Lung (tissue), 12 donors: ENCODE data around the gene TRIM47. TPM values are rescaled to one million over a fixed set of nuclear protein-coding genes. Genes with fewer than 3 reads are reported as not detected.

Source experiments
- ATAC-seq: fragments of 200-7000 bp; cut with Tn5 transposase; one replicate; pipeline ENCODE4 v1.9.1; 2020; ENCODE audit warnings: moderate number of reproducible peaks; ENCODE audit not compliant: insufficient read depth, low FRiP score
- DNase-seq, 3 donors: peaks; one replicate each; pipeline ENCODE4 v3.0.0-alpha.2; 2013 to 2017
- H3K27ac ChIP-seq, 2 donors: one replicate each; pipeline ENCODE4 v1.5.1; 2013; ENCODE audit warnings: mild to moderate bottlenecking in 2 of 2, moderate library complexity in 2 of 2, control low read depth in 1 of 2, inconsistent platforms in 1 of 2, low read depth in 1 of 2, low read length in 1 of 2
- H3K27me3 ChIP-seq, 3 donors: one replicate each; pipeline ENCODE4 v1.5.1; 2013; ENCODE audit warnings: low read length in 2 of 3; ENCODE audit not compliant: control insufficient read depth in 3 of 3, insufficient read depth in 3 of 3
- H3K36me3 ChIP-seq, 4 donors: one replicate each; pipeline ENCODE4 v1.5.1; 2013; ENCODE audit warnings: low read length in 4 of 4, mild to moderate bottlenecking in 1 of 4, moderate library complexity in 1 of 4; ENCODE audit not compliant: control insufficient read depth in 4 of 4, insufficient read depth in 4 of 4
- H3K4me1 ChIP-seq, 5 donors: one replicate each; pipeline ENCODE4 v1.5.1; 2013; ENCODE audit warnings: low read length in 5 of 5, mild to moderate bottlenecking in 2 of 5, moderate library complexity in 1 of 5; ENCODE audit not compliant: control insufficient read depth in 5 of 5, insufficient read depth in 5 of 5
- H3K4me3 ChIP-seq: one replicate; pipeline ENCODE4 v1.5.1; 2013; ENCODE audit warnings: mild to moderate bottlenecking, control low read depth, moderate library complexity
- H3K9ac ChIP-seq, 2 donors: one replicate each; pipeline ENCODE4 v1.5.1; 2013; ENCODE audit warnings: low read length in 2 of 2, control low read depth in 1 of 2; ENCODE audit not compliant: insufficient read depth in 1 of 2
- H3K9me3 ChIP-seq, 4 donors: one replicate each; pipeline ENCODE4 v1.5.1; 2013; ENCODE audit warnings: low read length in 3 of 4, mild to moderate bottlenecking in 1 of 4, moderate library complexity in 1 of 4; ENCODE audit not compliant: control insufficient read depth in 4 of 4, insufficient read depth in 3 of 4
- WGBS, 2 donors: extraction: QIAGEN DNeasy Blood & Tissue Kit; methylation state at CpG; one replicate each; pipeline ENCODE4 v1.1.7; 2013; 5-methylcytosine and 5-hydroxymethylcytosine counted together
- polyA plus RNA-seq, 2 donors: library from polyadenylated mRNA; stranded (reverse); fragments of 200-250 nt; gene quantifications; one replicate each; pipeline ENCODE4 v1.2.1, GENCODE V29; 2013
- total RNA-seq, 2 donors: library from RNA; depleted of rRNA in 1 of 2; stranded (reverse); fragments of >200 nt in 1 of 2; gene quantifications; one replicate each; pipeline ENCODE4 v1.2.1, GENCODE V29; 2014 to 2021
- TF ChIP-seq, protein P1 (sequence below): IDR thresholded peaks from 2 replicates; pipeline ENCODE4 v1.5.1; 2012; ENCODE audit warnings: mild to moderate bottlenecking; ENCODE audit errors: control extremely low read depth, extremely low read depth
- donor health status: control.
- donor health status: control.
- donor health status: Bipolar disorder and iron deficiency.
- donor health status: healthy.
- donor health status: DM: yes; HTN: yes; CAD: no.

Gene TRIM47
- total and polyA plus RNA-seq, 4 donors: 22.9 to 78.3 (median 28.0) TPM

DNA sequence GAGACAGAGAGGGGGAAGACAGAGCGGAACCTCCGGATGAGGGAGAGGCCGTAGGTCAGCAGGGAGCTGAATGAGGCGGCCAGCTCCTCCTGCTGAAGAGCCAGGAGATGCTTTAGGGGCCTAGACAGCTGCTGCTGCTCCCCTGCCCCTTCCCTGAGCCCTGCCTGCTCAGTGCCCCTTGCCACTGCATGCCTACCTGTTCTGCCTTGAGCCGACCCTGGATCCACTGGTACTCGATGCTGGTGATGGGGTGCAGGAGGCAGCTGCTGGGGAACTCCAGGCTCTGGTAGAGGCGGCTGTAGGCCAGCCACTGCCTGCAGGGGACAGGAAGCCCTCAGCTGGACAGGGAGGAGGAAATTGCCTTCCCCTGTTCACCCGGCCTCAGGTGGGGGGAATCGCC, 41.8 kb downstream of the TRIM47 start:
- Histone ChIP-seq H3K27me3 (no peaks in the 10 kb centered on the region), H3K27ac (no peak overlapping the region), H3K36me3 (peaks cover 0 to 41% (median 0%) of the 10 kb centered on the region in 4 donors), H3K9ac (no peak overlapping the region), H3K4me3 (no peak overlapping the region), H3K4me1 (peaks cover 0 to 7% (median 4%) of the 10 kb centered on the region in 5 donors), H3K9me3 (no peaks in the 10 kb centered on the region)
- TF ChIP-seq, protein P1, sequence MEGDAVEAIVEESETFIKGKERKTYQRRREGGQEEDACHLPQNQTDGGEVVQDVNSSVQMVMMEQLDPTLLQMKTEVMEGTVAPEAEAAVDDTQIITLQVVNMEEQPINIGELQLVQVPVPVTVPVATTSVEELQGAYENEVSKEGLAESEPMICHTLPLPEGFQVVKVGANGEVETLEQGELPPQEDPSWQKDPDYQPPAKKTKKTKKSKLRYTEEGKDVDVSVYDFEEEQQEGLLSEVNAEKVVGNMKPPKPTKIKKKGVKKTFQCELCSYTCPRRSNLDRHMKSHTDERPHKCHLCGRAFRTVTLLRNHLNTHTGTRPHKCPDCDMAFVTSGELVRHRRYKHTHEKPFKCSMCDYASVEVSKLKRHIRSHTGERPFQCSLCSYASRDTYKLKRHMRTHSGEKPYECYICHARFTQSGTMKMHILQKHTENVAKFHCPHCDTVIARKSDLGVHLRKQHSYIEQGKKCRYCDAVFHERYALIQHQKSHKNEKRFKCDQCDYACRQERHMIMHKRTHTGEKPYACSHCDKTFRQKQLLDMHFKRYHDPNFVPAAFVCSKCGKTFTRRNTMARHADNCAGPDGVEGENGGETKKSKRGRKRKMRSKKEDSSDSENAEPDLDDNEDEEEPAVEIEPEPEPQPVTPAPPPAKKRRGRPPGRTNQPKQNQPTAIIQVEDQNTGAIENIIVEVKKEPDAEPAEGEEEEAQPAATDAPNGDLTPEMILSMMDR: no peak
- ATAC-seq: no peak
- DNase-seq: no peak
- 90% methylated on average over 9 of the region's 9 CpGs for WGBS, 2 donors

DNA sequence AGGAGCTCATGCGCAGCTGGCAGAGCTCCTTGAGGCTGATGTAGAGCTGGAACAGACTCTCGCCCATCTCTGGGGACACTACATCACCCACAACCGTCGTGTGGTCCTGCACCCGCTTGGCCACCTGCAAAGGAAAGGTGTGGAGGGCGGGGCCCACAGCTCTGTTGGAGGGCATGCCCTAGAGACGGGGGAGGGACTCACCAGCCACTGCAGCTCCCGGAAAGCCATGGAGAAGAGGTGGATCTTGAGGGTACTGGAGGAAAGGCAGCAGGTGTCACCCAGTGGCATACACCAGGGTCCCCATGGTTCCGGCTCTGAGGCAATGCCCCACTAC, 42.8 kb downstream of the TRIM47 start:
- H3K27me3 ChIP-seq: no peaks in the 10 kb centered on the region
- H3K9me3 ChIP-seq: no peaks in the 10 kb centered on the region
- ATAC-seq (no peak), DNase-seq (no peak)
- H3K4me3 ChIP-seq: no peak overlapping the region
- 89 to 92% methylated on average over 9 of the region's 9 CpGs for WGBS, 2 donors
- H3K4me1 ChIP-seq: peaks cover 0 to 7% (median 4%) of the 10 kb centered on the region in 5 donors
- TF ChIP-seq, protein P1: no peak
- no peak overlapping the region for H3K27ac ChIP-seq
- H3K9ac ChIP-seq: no peak overlapping the region
- peaks cover 0 to 45% (median 0%) of the 10 kb centered on the region in 4 donors for H3K36me3 ChIP-seq

DNA sequence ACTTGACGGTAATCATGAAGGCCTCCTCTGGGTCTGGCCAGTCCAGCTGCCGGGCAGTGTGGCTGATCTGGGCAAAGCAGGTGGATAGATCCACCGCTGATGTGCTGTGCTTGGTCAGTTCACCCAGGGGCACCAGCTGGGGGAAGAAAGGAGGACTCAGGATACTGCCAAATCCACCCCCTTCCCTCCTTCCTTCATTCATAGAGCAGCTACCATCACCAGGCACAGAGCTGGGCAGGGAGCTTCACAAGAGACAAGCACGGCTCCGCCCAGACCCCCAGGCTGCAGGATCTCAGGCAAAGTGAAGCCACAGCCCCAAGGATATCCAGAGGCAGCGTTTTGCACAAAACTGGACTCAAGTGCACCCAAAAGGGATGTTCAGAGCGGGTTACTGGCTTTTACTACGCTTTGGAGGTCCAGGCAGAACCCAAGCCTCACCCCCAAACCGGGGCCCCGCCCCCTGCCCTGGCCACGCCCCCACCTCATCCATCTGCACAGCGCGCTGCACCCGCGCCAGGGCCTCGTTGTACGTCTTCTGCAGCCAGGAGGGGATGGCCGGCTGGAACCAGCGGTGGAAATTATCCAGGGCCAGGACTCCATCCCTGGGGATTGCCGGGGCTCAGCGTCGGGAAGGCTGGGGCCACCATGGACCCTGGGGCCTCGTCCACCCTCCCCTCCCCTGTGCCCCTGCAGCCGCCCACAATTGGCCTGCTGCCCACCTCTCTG, 43.3 kb downstream of the TRIM47 start:
- WGBS, 2 donors: 78 to 90% methylated on average over 24 of the region's 24 CpGs
- ATAC-seq (no peak), DNase-seq (peak; percentile 56 to 73 (median 66))
- H3K4me3 ChIP-seq: no peak overlapping the region
- H3K9ac ChIP-seq: no peak overlapping the region
- H3K9me3 ChIP-seq: no peaks in the 10 kb centered on the region
- H3K27me3 ChIP-seq: no peaks in the 10 kb centered on the region
- TF ChIP-seq, protein P1: no peak
- peaks cover 0 to 7% (median 4%) of the 10 kb centered on the region in 5 donors for H3K4me1 ChIP-seq
- no peak overlapping the region for H3K27ac ChIP-seq
- H3K36me3 ChIP-seq: peaks cover 0 to 45% (median 0%) of the 10 kb centered on the region in 4 donors
